B cell (primary cell): Measurements from ENCODE around the gene ZNF774. TPM values are rescaled to one million over a fixed set of nuclear protein-coding genes. Genes with fewer than 3 reads are reported as not detected.

Experiments used
- ATAC-seq: fragments of 200-7000 bp; cut with Tn5 transposase; one replicate; pipeline ENCODE4 v1.10.0; 2021; ENCODE audit warnings: low read depth, mild to moderate bottlenecking, moderate number of reproducible peaks, moderate library complexity
- CTCF ChIA-PET: fragments of 350-600 bp; sonication (Branson Sonifier 250); formaldehyde crosslinking; loops from one replicate; lab custom pipeline; 2021; ENCODE audit warnings: antibody characterized with exemption, inconsistent platforms; lab: Charles Lee
- POLR2A ChIA-PET: fragments of 350-600 bp; sonication (Branson Sonifier 250); formaldehyde crosslinking; loops from one replicate; lab custom pipeline; 2021; ENCODE audit warnings: antibody characterized with exemption; lab: Charles Lee
- DNase-seq: peaks from one replicate; pipeline ENCODE4 v3.0.0; 2013
- H2AFZ ChIP-seq: 2 replicates; pipeline ENCODE4 v1.6.1; 2012; ENCODE audit warnings: mild to moderate bottlenecking, low read depth, low read length; ENCODE audit not compliant: insufficient read depth, poor library complexity, severe bottlenecking
- H3K27ac ChIP-seq, 2 donors: 1 replicate in 1 of 2; 2 replicates in 1 of 2; pipeline ENCODE4 v1.5.1; 2012 to 2013; ENCODE audit warnings: low read length in 2 of 2, mild to moderate bottlenecking in 2 of 2, moderate library complexity in 1 of 2
- H3K27me3 ChIP-seq, 4 experiments: fragments of 200-600 bp in 1 of 4; sonication (generic) in 1 of 4; replicated peaks in 1 of 4; 1 replicate in 2 of 4; 2 replicates in 2 of 4; pipeline versions ENCODE4 v1.6.1 to v1.7.0; 2013 to 2016; ENCODE audit warnings: low read length in 3 of 4, mild to moderate bottlenecking in 2 of 4, mixed read lengths in 1 of 4, moderate library complexity in 1 of 4; ENCODE audit not compliant: insufficient read depth in 4 of 4, control insufficient read depth in 3 of 4; ENCODE audit errors: control extremely low read depth in 1 of 4
- H3K36me3 ChIP-seq, 2 experiments: replicated peaks in 1 of 2; 1 replicate in 1 of 2; 2 replicates in 1 of 2; pipeline versions ENCODE4 v1.6.1 to v1.7.1; 2013; ENCODE audit warnings: low read length in 1 of 2; ENCODE audit not compliant: insufficient read depth in 2 of 2, control insufficient read depth in 1 of 2; ENCODE audit errors: control extremely low read depth in 1 of 2, extremely low read depth in 1 of 2
- H3K4me1 ChIP-seq, 2 donors: fragments of 200-600 bp in 1 of 2; sonication (generic) in 1 of 2; 1 replicate in 1 of 2; 2 replicates in 1 of 2; pipeline versions ENCODE4 v1.5.1 to v1.6.1; 2013 to 2017; ENCODE audit warnings: low read length in 2 of 2; ENCODE audit not compliant: control insufficient read depth in 2 of 2, insufficient read depth in 2 of 2
- H3K4me2 ChIP-seq: replicated peaks from 2 replicates; pipeline ENCODE3; 2012; ENCODE audit warnings: mild to moderate bottlenecking, low read depth, low read length; ENCODE audit not compliant: poor library complexity, severe bottlenecking
- H3K4me3 ChIP-seq, 5 experiments: fragments of 200-600 bp in 1 of 5; sonication (generic) in 1 of 5; 1 replicate in 3 of 5; 2 replicates in 2 of 5; pipeline versions ENCODE4 v1.5.1 to v1.7.0; 2011 to 2016; ENCODE audit warnings: low read length in 4 of 5, mild to moderate bottlenecking in 4 of 5, low read depth in 2 of 5, control low read depth in 1 of 5, moderate library complexity in 1 of 5; ENCODE audit not compliant: insufficient read depth in 1 of 5; ENCODE audit errors: control extremely low read depth in 1 of 5, extremely low read depth in 1 of 5
- H3K79me2 ChIP-seq: fragments of 200-600 bp; sonication (generic); one replicate; pipeline ENCODE4 v1.6.0; 2016; ENCODE audit warnings: low read length; ENCODE audit not compliant: control insufficient read depth, insufficient read depth
- H3K9ac ChIP-seq: fragments of 200-600 bp; sonication (generic); 2 replicates; pipeline ENCODE4 v1.6.1; 2017; ENCODE audit warnings: mild to moderate bottlenecking, low read length, moderate library complexity
- H3K9me3 ChIP-seq, 3 donors: one replicate each; pipeline versions ENCODE4 v1.6.1 to v1.7.1; 2013; ENCODE audit warnings: low read length in 2 of 3; ENCODE audit not compliant: control insufficient read depth in 2 of 3, insufficient read depth in 1 of 3; ENCODE audit errors: control extremely low read depth in 1 of 3
- H4K20me1 ChIP-seq: 2 replicates; pipeline ENCODE4 v1.6.0; 2012; ENCODE audit warnings: mild to moderate bottlenecking, low read length; ENCODE audit not compliant: insufficient read depth, control insufficient read depth, poor library complexity, severe bottlenecking
- H3K27ac Mint-ChIP-seq: one replicate; pipeline ENCODE4 v1.8.0; 2021; ENCODE audit warnings: mixed read lengths
- H3K27me3 Mint-ChIP-seq: one replicate; pipeline ENCODE4 v1.8.0; 2021; ENCODE audit warnings: mixed read lengths
- H3K4me1 Mint-ChIP-seq: one replicate; pipeline ENCODE4 v1.8.0; 2021; ENCODE audit warnings: mixed read lengths
- H3K4me3 Mint-ChIP-seq: one replicate; pipeline ENCODE4 v1.8.0; 2021; ENCODE audit warnings: mixed read lengths
- H3K9me3 Mint-ChIP-seq: one replicate; pipeline ENCODE4 v1.8.0; 2022; ENCODE audit warnings: mixed read lengths; ENCODE audit not compliant: insufficient read depth
- CTCF ChIP-seq: fragments of 200-600 bp; IDR thresholded peaks from one replicate; pipeline ENCODE4 v1.8.0; 2022; ENCODE audit warnings: antibody characterized with exemption, mild to moderate bottlenecking
- EZH2 ChIP-seq: IDR thresholded peaks from 2 replicates; pipeline ENCODE4 v1.6.1; 2012; ENCODE audit warnings: borderline replicate concordance, low read depth, mild to moderate bottlenecking, moderate library complexity, low read length; ENCODE audit not compliant: insufficient read depth, poor library complexity, severe bottlenecking
- WGBS: methylation state at CpG from one replicate; pipeline ENCODE4 v1.1.5; 2013; ENCODE audit warnings: missing lambda C conversion rate; ENCODE audit not compliant: insufficient coverage; 5-methylcytosine and 5-hydroxymethylcytosine counted together
- intact Hi-C: fragments of 100-400 bp; cut with micrococcal nuclease; formaldehyde crosslinking; loops from one replicate; pipeline ENCODE4 v1.10.0; 2022
- polyA plus RNA-seq: library from polyadenylated mRNA; depleted of rRNA; stranded (reverse); fragments of >200 nt; gene quantifications from 2 replicates; pipeline ENCODE4 v1.2.3, GENCODE V29; 2012
- total RNA-seq, 2 donors: library from RNA; stranded (reverse); fragments of 120-200 nt in 1 of 2; gene quantifications; 1 replicate in 1 of 2; 2 replicates in 1 of 2; pipeline versions ENCODE4 v1.2.3 to v1.2.4, GENCODE V29; 2013 to 2022

ZNF774 gene
- total and polyA plus RNA-seq, 2 donors (not counting 1 experiment from before 2014, with no cell fraction given) = 0.19 to 0.54 TPM

DNA sequence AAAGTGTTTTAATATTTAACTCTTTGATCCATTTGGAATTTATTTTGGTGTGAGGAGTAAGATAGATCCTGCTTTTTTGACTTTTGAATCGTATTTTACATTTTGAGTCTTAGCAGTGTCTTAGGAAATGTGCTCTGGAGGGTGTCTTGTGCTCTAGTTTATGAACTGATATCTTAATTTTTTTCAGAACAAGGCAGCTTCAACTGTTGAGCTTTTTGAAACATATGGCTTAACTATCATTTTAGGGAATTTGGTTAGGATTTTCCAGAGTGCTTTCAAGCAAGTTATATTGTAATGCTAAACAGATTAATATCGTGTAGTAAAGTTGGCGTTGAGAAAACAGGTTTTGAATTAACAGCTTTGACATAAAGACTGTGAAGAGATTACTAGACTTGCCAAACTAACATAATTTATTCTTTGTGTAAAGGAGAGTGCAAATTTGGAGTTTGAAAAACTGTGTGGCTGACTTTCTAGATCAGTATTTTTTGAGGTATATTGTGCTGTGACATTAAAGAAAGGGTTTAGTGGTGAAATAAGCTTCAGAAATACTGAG is 53.0 kb downstream of the ZNF774 start:
- Histone ChIP-seq H3K9ac (no peak overlapping the region), H3K4me3 (no peak overlapping the region), H3K4me2 (no peak overlapping the region), H2AFZ (no peak overlapping the region), H3K9me3 (peaks cover 0 to 4% (median 0%) of the 10 kb centered on the region in 3 donors), H4K20me1 (peaks cover 41% of the 10 kb centered on the region), H3K27me3 (no peaks in the 10 kb centered on the region), H3K27ac (no peak overlapping the region), H3K36me3 (peaks cover 3 to 9% of the 10 kb centered on the region in 2 experiments), H3K4me1 (peaks cover 23 to 26% of the 10 kb centered on the region in 2 donors), H3K79me2 (peaks cover 95% of the 10 kb centered on the region)
- ChIA-PET CTCF (no interaction called here), POLR2A (interaction anchor here (0.6 kb wide), 1 partner anchor 20 kb away, joined by 3 read pairs; no protein-coding TSS in a partner anchor)
- intact Hi-C loops = no loop called here
- Mint-ChIP-seq H3K27ac (no peak overlapping the region), H3K27me3 (no peaks in the 10 kb centered on the region), H3K4me3 (no peak overlapping the region), H3K4me1 (peaks cover 65% of the 10 kb centered on the region), H3K9me3 (no peaks in the 10 kb centered on the region)
- WGBS = 100% methylated on average over 1 of the region's 3 CpGs
- TF ChIP-seq EZH2 = no peak
- TF ChIP-seq CTCF = no peak
- DNase-seq (no peak), ATAC-seq (no peak)

DNA sequence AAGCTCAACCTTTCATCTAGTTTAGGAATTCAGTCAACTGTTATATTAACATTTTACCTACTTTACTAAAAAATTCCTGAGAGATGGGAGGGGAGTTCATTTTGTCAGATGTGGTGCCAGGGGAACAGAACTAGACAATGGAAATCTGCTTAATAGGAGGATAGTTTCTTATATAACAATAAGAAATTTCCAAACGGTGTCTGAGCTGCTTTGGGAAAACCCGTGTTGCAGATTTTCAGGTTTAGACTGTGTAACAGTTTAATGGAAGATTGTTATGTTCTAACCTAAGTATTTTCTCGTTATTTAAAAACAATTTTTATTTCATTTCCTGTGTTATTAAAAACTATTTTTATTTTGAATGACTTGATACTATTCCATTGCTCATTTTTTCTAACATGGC is 55.3 kb downstream of the ZNF774 start:
- no peak overlapping the region for H3K27ac Mint-ChIP-seq
- no peak overlapping the region for H3K4me2 ChIP-seq
- CTCF ChIA-PET = interaction anchor here (1.1 kb wide), 1 partner anchor 46 kb away, joined by 3 read pairs; no protein-coding TSS in a partner anchor
- no peaks in the 10 kb centered on the region for H3K27me3 ChIP-seq
- no peaks in the 10 kb centered on the region for H3K27me3 Mint-ChIP-seq
- H3K4me1 ChIP-seq = peaks cover 4 to 20% of the 10 kb centered on the region in 2 donors
- peaks cover 59% of the 10 kb centered on the region for H3K4me1 Mint-ChIP-seq
- no CpG with 5 or more reads among the region's 3 CpGs for WGBS
- no peak overlapping the region for H3K27ac ChIP-seq
- H3K36me3 ChIP-seq = peaks cover 3 to 9% of the 10 kb centered on the region in 2 experiments
- TF ChIP-seq EZH2 (no peak), CTCF (no peak)
- no peak for DNase-seq
- no peak overlapping the region for H2AFZ ChIP-seq
- H3K4me3 ChIP-seq = no peak overlapping the region
- intact Hi-C loops = no loop called here
- peaks cover 0 to 4% (median 0%) of the 10 kb centered on the region in 3 donors for H3K9me3 ChIP-seq
- POLR2A ChIA-PET = no interaction called here
- H4K20me1 ChIP-seq = peaks cover 50% of the 10 kb centered on the region
- peaks cover 89% of the 10 kb centered on the region for H3K79me2 ChIP-seq
- H3K9ac ChIP-seq = no peak overlapping the region
- ATAC-seq = no peak
- H3K9me3 Mint-ChIP-seq = no peaks in the 10 kb centered on the region
- no peak overlapping the region for H3K4me3 Mint-ChIP-seq
